HL-60 (cell line): ENCODE results near the gene FYB2.

ENCODE experiments used
- DNase-seq, 2 experiments: peaks; one replicate each; pipeline ENCODE4 v3.0.0-alpha.2; 2010 to 2020; ENCODE audit warnings: low read depth in 1 of 2, low spot score in 1 of 2
- H3K27ac ChIP-seq: fragments of 250-450 bp; sonication (Bioruptor Pico); replicated peaks from 2 replicates; pipeline ENCODE4 v1.5.1; 2020; ENCODE audit warnings: mild to moderate bottlenecking, moderate library complexity
- H3K27me3 ChIP-seq: fragments of 250-450 bp; sonication (Bioruptor Pico); 2 replicates; pipeline ENCODE4 v1.5.1; 2021; ENCODE audit warnings: mild to moderate bottlenecking, moderate library complexity; ENCODE audit not compliant: insufficient read depth, poor library complexity, severe bottlenecking
- H3K4me3 ChIP-seq: replicated peaks from 2 replicates; pipeline ENCODE4 v1.5.1; 2011; ENCODE audit warnings: mild to moderate bottlenecking, control low read depth, low read length; ENCODE audit not compliant: insufficient read depth
- CTCF ChIP-seq: IDR thresholded peaks from one replicate; pipeline ENCODE4 v1.5.1; 2011; ENCODE audit warnings: low read length, control low read depth, inconsistent platforms; ENCODE audit not compliant: insufficient read depth
- GABPA ChIP-seq: IDR thresholded peaks from 2 replicates; pipeline ENCODE4 v1.6.1; 2012; ENCODE audit warnings: low read depth
- POLR2AphosphoS5 ChIP-seq: IDR thresholded peaks from 2 replicates; pipeline ENCODE4 v1.6.1; 2012; ENCODE audit warnings: low read depth
- REST ChIP-seq: IDR thresholded peaks from 2 replicates; pipeline ENCODE4 v1.6.1; 2012; ENCODE audit warnings: low read depth; ENCODE audit not compliant: insufficient replicate concordance
- SPI1 ChIP-seq: IDR thresholded peaks from 2 replicates; pipeline ENCODE4 v1.6.1; 2012; ENCODE audit warnings: low read depth, mild to moderate bottlenecking, borderline replicate concordance

The FYB2 gene

GRCh38 chr1:56833088-56833487 lies 13.9 kb upstream of the FYB2 start:
- Histone ChIP-seq H3K27ac (no peak overlapping the region), H3K4me3 (no peak overlapping the region), H3K27me3 (no peaks in the 10 kb centered on the region)
- no peak for TF ChIP-seq POLR2AphosphoS5
- TF ChIP-seq GABPA = no peak
- TF ChIP-seq REST = no peak
- TF ChIP-seq CTCF = no peak
- TF ChIP-seq SPI1 = no peak
- DNase-seq = no peak

- H3K27me3 ChIP-seq = no peaks in the 10 kb centered on the region
- peak; percentile 89 for TF ChIP-seq CTCF
- peak; percentile 5; the same call in 1 of the 2 replicates for TF ChIP-seq SPI1
- no peak for TF ChIP-seq REST
- H3K27ac ChIP-seq = no peak overlapping the region
- H3K4me3 ChIP-seq = no peak overlapping the region
- DNase-seq = peak; percentile 49 to 53
Observed at GRCh38 chr1:56831871-56832693, 12.9 kb upstream of the FYB2 start.

- no peak for DNase-seq
- no peak overlapping the region for H3K4me3 ChIP-seq
- H3K27ac ChIP-seq = no peak overlapping the region
- no peaks in the 10 kb centered on the region for H3K27me3 ChIP-seq
- TF ChIP-seq SPI1 (no peak), POLR2AphosphoS5 (no peak), CTCF (no peak), REST (no peak)
Observed at GRCh38 chr1:56830052-56830451, 10.8 kb upstream of the FYB2 start.
